Hepatocyte (in vitro differentiated cells): ENCODE data around the gene RAPGEF5. TPM values are rescaled to one million over a fixed set of nuclear protein-coding genes. Genes with fewer than 3 reads are reported as not detected.

Experiments
- DNase-seq: peaks from one replicate; pipeline ENCODE4 v3.0.0-alpha.2; 2016; ENCODE audit warnings: low spot score
- H2AFZ ChIP-seq: fragments of 200-600 bp; sonication (generic); 2 replicates; pipeline ENCODE4 v1.6.0; 2016; ENCODE audit warnings: antibody characterized with exemption, mild to moderate bottlenecking
- H3K27ac ChIP-seq: fragments of 200-600 bp; sonication (generic); 2 replicates; pipeline ENCODE4 v1.5.1; 2016; ENCODE audit warnings: mild to moderate bottlenecking
- H3K27me3 ChIP-seq: fragments of 200-600 bp; sonication (generic); 2 replicates; pipeline ENCODE4 v1.6.1; 2016
- H3K36me3 ChIP-seq: fragments of 200-600 bp; sonication (generic); replicated peaks from 2 replicates; pipeline ENCODE4 v1.5.1; 2016; ENCODE audit warnings: low read depth; ENCODE audit not compliant: insufficient read depth
- H3K4me1 ChIP-seq: fragments of 200-600 bp; sonication (generic); 2 replicates; pipeline ENCODE4 v1.5.1; 2016; ENCODE audit warnings: mild to moderate bottlenecking, moderate library complexity; ENCODE audit not compliant: insufficient read depth
- H3K4me2 ChIP-seq: fragments of 200-600 bp; sonication (generic); 2 replicates; pipeline ENCODE4 v1.6.0; 2016
- H3K4me3 ChIP-seq: fragments of 200-600 bp; sonication (generic); 2 replicates; pipeline ENCODE4 v1.5.1; 2016; ENCODE audit warnings: mild to moderate bottlenecking
- H3K79me2 ChIP-seq: fragments of 200-600 bp; sonication (generic); 2 replicates; pipeline ENCODE4 v1.6.0; 2017; ENCODE audit warnings: mild to moderate bottlenecking
- H3K9me2 ChIP-seq: fragments of 200-600 bp; sonication (generic); replicated peaks from 2 replicates; pipeline ENCODE4 v1.6.0; 2017; ENCODE audit warnings: mild to moderate bottlenecking; ENCODE audit not compliant: insufficient read depth
- H3K9me3 ChIP-seq: fragments of 200-600 bp; sonication (generic); 2 replicates; pipeline ENCODE4 v1.5.1; 2016; ENCODE audit warnings: low read depth, mild to moderate bottlenecking
- H4K20me1 ChIP-seq: fragments of 200-600 bp; sonication (generic); 2 replicates; pipeline ENCODE4 v1.6.0; 2016; ENCODE audit warnings: mild to moderate bottlenecking; ENCODE audit not compliant: insufficient read depth, poor library complexity, severe bottlenecking
- EZH2 ChIP-seq: fragments of 200-600 bp; sonication (generic); IDR thresholded peaks from 2 replicates; pipeline ENCODE4 v1.6.1; 2016; ENCODE audit warnings: antibody characterized with exemption, mild to moderate bottlenecking, borderline replicate concordance
- EZH2phosphoT487 ChIP-seq: fragments of 200-600 bp; sonication (generic); IDR thresholded peaks from one replicate; pipeline ENCODE4 v1.6.1; 2018; ENCODE audit warnings: antibody characterized with exemption, mild to moderate bottlenecking, low read depth, moderate library complexity; ENCODE audit not compliant: unreplicated experiment, severe bottlenecking
- WGBS: methylation state at CpG from one replicate; pipeline ENCODE4 v1.1.6; 2016; ENCODE audit warnings: low lambda C conversion rate; ENCODE audit errors: missing lambda C conversion rate; 5-methylcytosine and 5-hydroxymethylcytosine counted together
- polyA plus RNA-seq: library from polyadenylated mRNA; unstranded; fragments of >200 nt; fragmentation: Nextera tagmentation; extraction: Ambion mirVana; gene quantifications from 2 replicates; pipeline ENCODE4 v1.2.1, GENCODE V29; 2016
- total RNA-seq: library from RNA; depleted of rRNA; stranded (reverse); fragments of >200 nt; gene quantifications from 2 replicates; pipeline ENCODE4 v1.2.3, GENCODE V29; 2014
- TF ChIP-seq, protein P1 (sequence below): fragments of 200-600 bp; sonication (generic); IDR thresholded peaks from 2 replicates; pipeline ENCODE4 v1.5.1; 2016; ENCODE audit warnings: antibody characterized with exemption, mild to moderate bottlenecking; ENCODE audit not compliant: poor library complexity

The RAPGEF5 gene
- total and polyA plus RNA-seq, 2 experiments from 2014 or later: 5.2 to 14.5 TPM

DNA sequence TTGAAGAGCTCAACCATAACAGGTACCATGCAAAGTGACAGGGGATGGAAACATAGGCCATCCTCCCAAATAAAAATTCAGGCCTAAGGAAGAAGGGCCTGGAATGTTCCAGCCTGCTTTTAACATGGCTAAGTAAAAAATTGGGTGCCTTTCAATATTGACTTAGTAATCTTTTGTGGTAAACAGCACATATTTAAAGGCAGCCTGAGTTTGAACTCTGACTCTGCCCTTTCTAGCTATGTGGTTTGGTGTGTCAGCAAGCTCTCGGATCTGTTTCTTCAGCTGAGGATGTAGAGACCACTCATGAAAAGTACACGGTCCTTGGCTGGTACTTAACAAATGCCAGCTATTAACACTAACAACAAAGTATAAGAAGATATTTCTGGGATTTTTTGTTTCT is 219.5 kb downstream of the RAPGEF5 start:
- no peaks in the 10 kb centered on the region for H3K9me2 ChIP-seq
- H3K79me2 ChIP-seq: no peaks in the 10 kb centered on the region
- H3K4me1 ChIP-seq: no peaks in the 10 kb centered on the region
- H3K9me3 ChIP-seq: no peaks in the 10 kb centered on the region
- H4K20me1 ChIP-seq: no peaks in the 10 kb centered on the region
- H3K4me3 ChIP-seq: no peak overlapping the region
- TF ChIP-seq EZH2 (no peak), EZH2phosphoT487 (no peak)
- TF ChIP-seq, protein P1, sequence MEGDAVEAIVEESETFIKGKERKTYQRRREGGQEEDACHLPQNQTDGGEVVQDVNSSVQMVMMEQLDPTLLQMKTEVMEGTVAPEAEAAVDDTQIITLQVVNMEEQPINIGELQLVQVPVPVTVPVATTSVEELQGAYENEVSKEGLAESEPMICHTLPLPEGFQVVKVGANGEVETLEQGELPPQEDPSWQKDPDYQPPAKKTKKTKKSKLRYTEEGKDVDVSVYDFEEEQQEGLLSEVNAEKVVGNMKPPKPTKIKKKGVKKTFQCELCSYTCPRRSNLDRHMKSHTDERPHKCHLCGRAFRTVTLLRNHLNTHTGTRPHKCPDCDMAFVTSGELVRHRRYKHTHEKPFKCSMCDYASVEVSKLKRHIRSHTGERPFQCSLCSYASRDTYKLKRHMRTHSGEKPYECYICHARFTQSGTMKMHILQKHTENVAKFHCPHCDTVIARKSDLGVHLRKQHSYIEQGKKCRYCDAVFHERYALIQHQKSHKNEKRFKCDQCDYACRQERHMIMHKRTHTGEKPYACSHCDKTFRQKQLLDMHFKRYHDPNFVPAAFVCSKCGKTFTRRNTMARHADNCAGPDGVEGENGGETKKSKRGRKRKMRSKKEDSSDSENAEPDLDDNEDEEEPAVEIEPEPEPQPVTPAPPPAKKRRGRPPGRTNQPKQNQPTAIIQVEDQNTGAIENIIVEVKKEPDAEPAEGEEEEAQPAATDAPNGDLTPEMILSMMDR: no peak
- 81% methylated on average over 2 of the region's 2 CpGs for WGBS
- H3K36me3 ChIP-seq: no peaks in the 10 kb centered on the region
- H3K4me2 ChIP-seq: no peak overlapping the region
- no peaks in the 10 kb centered on the region for H3K27me3 ChIP-seq
- no peak overlapping the region for H2AFZ ChIP-seq
- H3K27ac ChIP-seq: no peak overlapping the region
- DNase-seq: no peak

DNA sequence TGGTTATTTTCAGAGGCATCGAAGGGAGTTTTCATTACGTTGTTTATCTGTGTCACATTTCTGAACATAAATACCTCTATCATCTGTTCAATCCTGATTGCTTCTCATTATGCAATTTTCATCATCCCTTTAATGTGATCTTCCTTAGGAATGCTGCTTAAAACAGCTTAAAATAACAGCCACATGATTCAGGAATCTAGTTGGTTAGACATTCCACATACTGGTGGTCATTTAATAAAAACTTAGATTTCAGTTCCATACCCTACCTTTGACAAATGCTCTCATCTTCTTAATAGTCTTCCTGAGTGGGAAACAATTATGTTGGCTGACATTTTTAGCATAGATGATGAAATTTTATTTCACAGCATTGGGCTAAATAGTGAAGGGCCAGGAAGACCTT is 219.9 kb downstream of the RAPGEF5 start:
- no peak overlapping the region for H2AFZ ChIP-seq
- no peaks in the 10 kb centered on the region for H3K9me3 ChIP-seq
- H3K4me1 ChIP-seq: no peaks in the 10 kb centered on the region
- no peaks in the 10 kb centered on the region for H3K27me3 ChIP-seq
- H3K36me3 ChIP-seq: no peaks in the 10 kb centered on the region
- DNase-seq: no peak
- H3K4me3 ChIP-seq: no peak overlapping the region
- TF ChIP-seq, protein P1: no peak
- TF ChIP-seq EZH2phosphoT487: no peak
- TF ChIP-seq EZH2: no peak
- no peaks in the 10 kb centered on the region for H3K79me2 ChIP-seq
- WGBS: 70% methylated on average over 2 of the region's 2 CpGs
- H4K20me1 ChIP-seq: no peaks in the 10 kb centered on the region
- H3K9me2 ChIP-seq: no peaks in the 10 kb centered on the region
- no peak overlapping the region for H3K27ac ChIP-seq
- H3K4me2 ChIP-seq: no peak overlapping the region

DNA sequence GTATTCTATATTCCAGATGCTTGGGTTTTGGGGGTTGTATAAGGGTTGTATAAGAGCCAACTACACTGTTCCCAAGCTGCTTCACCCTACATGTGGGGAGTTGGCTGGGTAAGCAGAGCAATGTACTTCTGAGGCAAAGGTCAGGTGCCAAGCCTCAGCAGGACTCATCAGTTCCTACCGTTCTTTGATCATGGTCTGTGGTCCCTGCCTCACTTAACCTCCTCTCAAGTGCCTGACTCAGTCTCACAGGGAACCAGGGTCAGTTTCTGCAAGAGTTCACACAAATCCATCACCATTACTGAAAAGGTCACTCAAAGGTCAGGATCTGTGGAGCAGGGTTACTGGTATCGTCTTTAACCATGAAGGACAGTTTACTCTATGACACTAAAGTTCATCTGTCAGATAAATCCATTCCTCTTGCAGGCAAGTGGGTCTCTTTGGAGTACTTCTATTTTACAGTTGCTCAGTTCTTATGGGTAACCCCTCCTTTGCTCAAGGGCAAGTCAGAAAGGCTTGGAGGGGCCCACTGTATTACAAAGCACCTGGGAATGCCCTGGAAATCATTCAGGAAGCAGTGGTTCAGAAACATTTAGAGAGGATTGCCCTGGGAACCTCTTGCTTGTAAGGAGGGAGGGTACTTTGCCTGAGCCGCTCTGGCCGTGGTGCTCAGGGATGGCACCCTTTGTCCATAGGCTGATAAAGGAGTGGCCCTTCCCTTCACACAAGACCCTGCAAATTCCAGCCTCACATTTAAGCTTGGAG is 227.0 kb downstream of the RAPGEF5 start:
- Histone ChIP-seq H3K9me2 (no peaks in the 10 kb centered on the region), H2AFZ (no peak overlapping the region), H4K20me1 (no peaks in the 10 kb centered on the region), H3K4me2 (no peak overlapping the region), H3K36me3 (no peaks in the 10 kb centered on the region), H3K79me2 (no peaks in the 10 kb centered on the region), H3K9me3 (no peaks in the 10 kb centered on the region), H3K4me1 (no peaks in the 10 kb centered on the region), H3K4me3 (no peak overlapping the region), H3K27ac (no peak overlapping the region), H3K27me3 (no peaks in the 10 kb centered on the region)
- TF ChIP-seq, protein P1: no peak
- TF ChIP-seq EZH2 (no peak), EZH2phosphoT487 (no peak)
- WGBS: 58% methylated on average over 4 of the region's 4 CpGs
- no peak for DNase-seq
